Erythroblast (primary cell): ENCODE results near the gene MSANTD1.

Experiments
- GATA1 ChIP-seq: IDR thresholded peaks from 2 replicates; pipeline ENCODE4 v1.6.1; 2011; ENCODE audit warnings: low read depth, mild to moderate bottlenecking, control low read depth, low read length, moderate library complexity
- POLR2A ChIP-seq: IDR thresholded peaks from 2 replicates; pipeline ENCODE4 v1.6.1; 2011; ENCODE audit warnings: mild to moderate bottlenecking, low read length

DNA sequence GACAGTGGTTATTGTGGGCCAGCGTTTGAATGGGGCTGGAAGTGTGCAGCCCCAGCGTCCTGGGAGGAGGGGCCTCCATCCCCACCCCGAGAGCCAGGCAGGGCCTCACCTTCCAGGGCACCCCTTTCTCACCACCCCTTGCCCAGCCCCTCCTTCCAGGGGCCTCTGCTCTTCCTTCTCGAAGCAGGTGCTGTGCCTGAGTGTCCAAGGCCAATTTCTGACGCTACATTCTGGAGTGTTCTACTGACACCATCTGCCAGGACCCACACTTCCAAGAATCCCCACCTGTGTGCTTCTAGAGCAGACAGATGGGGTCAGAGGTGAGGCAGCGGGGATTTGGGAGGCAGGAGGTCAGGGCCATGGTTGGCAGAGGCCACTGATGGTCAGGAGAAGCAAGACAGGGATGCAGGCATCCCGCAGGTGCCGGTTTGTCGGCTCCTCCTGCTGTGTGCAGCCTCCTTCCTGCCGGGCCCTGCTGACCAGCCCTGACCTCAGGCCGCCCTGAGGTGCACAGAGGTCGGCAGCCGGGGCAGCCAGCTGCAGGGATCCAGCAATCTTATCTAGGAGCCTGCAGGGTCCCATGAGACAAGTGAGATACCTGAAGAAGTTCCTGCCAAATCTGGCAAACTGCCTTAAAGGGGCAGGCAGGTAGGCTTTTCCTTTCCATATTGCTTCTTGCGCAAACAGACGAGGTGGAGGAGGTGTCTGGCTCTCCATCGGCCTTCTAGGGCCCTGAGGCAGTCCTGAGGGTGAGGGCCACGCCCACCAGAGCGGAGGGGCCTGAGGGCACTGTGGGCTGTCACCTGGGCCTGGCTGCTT is 18.8 kb downstream of the MSANTD1 start:
- no peak for TF ChIP-seq POLR2A
- no peak for TF ChIP-seq GATA1
